Keratinocyte (primary cell): ENCODE results near the gene PGAP3. TPM values are rescaled to one million over a fixed set of nuclear protein-coding genes. Genes with fewer than 3 reads are reported as not detected.
"Not testable (repeated sequence)": the region's sequence is repeated elsewhere in the genome, so short reads cannot be mapped to it uniquely, and the experiment has no call there.

ENCODE experiments used
- DNase-seq: peaks from one replicate; pipeline ENCODE4 v3.0.0-alpha.2; 2011; ENCODE audit warnings: low read depth, missing footprints, low spot score
- FAIRE-seq: peaks from 2 replicates; lab custom pipeline; 2011; peaks lifted over from hg19 to GRCh38; lab: Jason Lieb, UNC
- H2AFZ ChIP-seq: 2 replicates; pipeline ENCODE4 v1.6.0; 2012; ENCODE audit warnings: low read length, control low read depth, inconsistent platforms; ENCODE audit not compliant: control insufficient read depth
- H3K27ac ChIP-seq: 2 replicates; pipeline ENCODE4 v1.5.1; 2011; ENCODE audit warnings: low read length; ENCODE audit not compliant: control insufficient read depth, insufficient read depth
- H3K27me3 ChIP-seq: 3 replicates; pipeline ENCODE4 v1.6.0; 2011; ENCODE audit warnings: low read length; ENCODE audit not compliant: control insufficient read depth, insufficient read depth; ENCODE audit errors: extremely low read depth
- H3K36me3 ChIP-seq, 2 experiments: 2 replicates in 1 of 2; 3 replicates in 1 of 2; pipeline ENCODE4 v1.5.1; 2011; ENCODE audit warnings: low read length in 2 of 2, mild to moderate bottlenecking in 1 of 2; ENCODE audit not compliant: control insufficient read depth in 2 of 2, insufficient read depth in 2 of 2; ENCODE audit errors: extremely low read depth in 1 of 2
- H3K4me1 ChIP-seq: 3 replicates; pipeline ENCODE4 v1.5.1; 2011; ENCODE audit warnings: low read length; ENCODE audit not compliant: control insufficient read depth, insufficient read depth; ENCODE audit errors: extremely low read depth
- H3K4me2 ChIP-seq: 3 replicates; pipeline ENCODE4 v1.6.0; 2011; ENCODE audit warnings: low read depth, low read length; ENCODE audit not compliant: control insufficient read depth, insufficient read depth; ENCODE audit errors: extremely low read depth
- H3K4me3 ChIP-seq, 3 experiments: fragments of 200-600 bp in 1 of 3; sonication (generic) in 1 of 3; 2 replicates in 2 of 3; 3 replicates in 1 of 3; pipeline ENCODE4 v1.5.1; 2011 to 2016; ENCODE audit warnings: low read length in 3 of 3, mild to moderate bottlenecking in 3 of 3, control low read depth in 2 of 3, inconsistent platforms in 1 of 3, low read depth in 1 of 3, mixed read lengths in 1 of 3, mixed run types in 1 of 3, moderate library complexity in 1 of 3; ENCODE audit not compliant: control insufficient read depth in 2 of 3, insufficient read depth in 2 of 3; ENCODE audit errors: extremely low read depth in 1 of 3
- H3K79me2 ChIP-seq: 2 replicates; pipeline ENCODE4 v1.6.0; 2012; ENCODE audit warnings: low read length; ENCODE audit not compliant: control insufficient read depth, insufficient read depth
- H3K9ac ChIP-seq: 3 replicates; pipeline ENCODE4 v1.6.0; 2011; ENCODE audit warnings: low read length; ENCODE audit not compliant: control insufficient read depth, insufficient read depth; ENCODE audit errors: extremely low read depth
- H3K9me1 ChIP-seq: 3 replicates; pipeline ENCODE4 v1.6.0; 2011; ENCODE audit warnings: low read length; ENCODE audit not compliant: control insufficient read depth, insufficient read depth; ENCODE audit errors: extremely low read depth
- H3K9me3 ChIP-seq: 2 replicates; pipeline ENCODE4 v1.5.1; 2012; ENCODE audit warnings: low read depth, low read length; ENCODE audit not compliant: control insufficient read depth
- H4K20me1 ChIP-seq: 3 replicates; pipeline ENCODE4 v1.6.0; 2011; ENCODE audit warnings: low read length; ENCODE audit not compliant: control insufficient read depth, insufficient read depth; ENCODE audit errors: extremely low read depth
- EZH2 ChIP-seq: IDR thresholded peaks from one replicate; pipeline ENCODE4 v1.6.1; 2012; ENCODE audit warnings: inconsistent platforms, mild to moderate bottlenecking, low read length, moderate library complexity
- dilution Hi-C: fragments of 300-500 bp; cut with MboI; formaldehyde crosslinking; loops from one replicate; pipeline ENCODE4 v1.7.0; 2020; ENCODE audit warnings: low sequenced_read_pairs; ENCODE audit not compliant: extremely low pct_ligation_motif_present
- polyA plus RNA-seq, 5 experiments: library from polyadenylated mRNA; depleted of rRNA in 3 of 5; stranded (reverse) in 3 of 5; stranded (forward) in 1 of 5; unstranded in 1 of 5; fragments of >200 nt; gene quantifications; 1 replicate in 1 of 5; 2 replicates in 3 of 5; 3 replicates in 1 of 5; pipeline versions ENCODE4 v1.2.1 to v1.2.3, GENCODE V29; 2011 to 2012; ENCODE audit warnings: missing spikeins in 2 of 5, low read depth in 1 of 5, low replicate concordance in 1 of 5
- TF ChIP-seq, protein P1 (sequence below), 3 experiments: IDR thresholded peaks in 1 of 3; conservative IDR thresholded peaks in 1 of 3; optimal IDR thresholded peaks in 1 of 3; 2 replicates in 2 of 3; 3 replicates in 1 of 3; pipeline versions ENCODE3 to v1.5.1; 2011; ENCODE audit warnings: low read length in 3 of 3, mild to moderate bottlenecking in 3 of 3, moderate library complexity in 2 of 3, control low read depth in 1 of 3, inconsistent platforms in 1 of 3; ENCODE audit not compliant: insufficient read depth in 2 of 3; ENCODE audit errors: extremely low read depth in 1 of 3

PGAP3 gene
- polyA plus RNA-seq, 1 donor (not counting 4 experiments of a cell fraction or from before 2014, with no cell fraction given) = 5.6 TPM

DNA sequence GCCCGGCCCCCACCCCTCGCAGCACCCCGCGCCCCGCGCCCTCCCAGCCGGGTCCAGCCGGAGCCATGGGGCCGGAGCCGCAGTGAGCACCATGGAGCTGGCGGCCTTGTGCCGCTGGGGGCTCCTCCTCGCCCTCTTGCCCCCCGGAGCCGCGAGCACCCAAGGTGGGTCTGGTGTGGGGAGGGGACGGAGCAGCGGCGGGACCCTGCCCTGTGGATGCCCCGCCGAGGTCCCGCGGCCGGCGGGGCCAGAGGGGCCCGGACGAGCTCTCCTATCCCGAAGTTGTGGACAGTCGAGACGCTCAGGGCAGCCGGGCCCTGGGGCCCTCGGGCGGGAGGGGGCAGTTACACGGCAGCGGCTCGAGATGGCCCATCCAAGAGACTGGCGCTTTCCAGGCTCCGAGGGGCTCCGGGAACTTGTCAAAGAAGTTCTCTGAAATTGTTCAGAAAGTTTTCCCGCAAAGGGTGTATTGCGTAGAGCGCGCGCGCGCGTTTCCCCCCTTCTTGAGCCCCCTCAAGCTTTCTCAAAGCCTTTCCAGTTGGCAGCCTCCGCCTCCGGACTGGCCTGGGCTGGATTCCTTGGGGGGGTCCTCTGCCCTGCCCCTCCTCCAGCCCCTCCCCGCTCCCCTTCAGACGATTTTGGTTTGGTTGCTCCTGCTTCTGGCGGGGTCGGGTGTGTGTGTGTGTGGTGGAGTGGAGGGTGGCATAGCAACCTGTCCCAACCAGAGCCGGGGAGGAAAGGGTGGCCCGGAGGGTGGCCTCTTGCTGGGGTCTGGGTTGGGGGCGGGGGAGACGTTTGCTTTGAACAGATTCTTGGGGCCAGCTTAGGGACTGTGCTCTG, 12.5 kb upstream of the PGAP3 start:
- peaks cover 23% of the 10 kb centered on the region for H3K4me1 ChIP-seq
- peak overlapping the region; percentile 9 for H3K27ac ChIP-seq
- FAIRE-seq = no peak
- DNase-seq = no peak
- H3K9me1 ChIP-seq = peaks cover 2% of the 10 kb centered on the region
- dilution Hi-C loops = no loop called here
- H3K9ac ChIP-seq = peak overlapping the region; percentile 76
- peak overlapping the region; percentile 80 for H3K4me2 ChIP-seq
- no peaks in the 10 kb centered on the region for H3K9me3 ChIP-seq
- H3K27me3 ChIP-seq = no peaks in the 10 kb centered on the region
- no peaks in the 10 kb centered on the region for H4K20me1 ChIP-seq
- H3K36me3 ChIP-seq = no peaks in the 10 kb centered on the region
- H3K79me2 ChIP-seq = peaks cover 22% of the 10 kb centered on the region
- peak overlapping the region; percentile 31 for H2AFZ ChIP-seq
- H3K4me3 ChIP-seq = peak overlapping the region; percentile 79 to 90 (median 87)
- TF ChIP-seq, protein P1, sequence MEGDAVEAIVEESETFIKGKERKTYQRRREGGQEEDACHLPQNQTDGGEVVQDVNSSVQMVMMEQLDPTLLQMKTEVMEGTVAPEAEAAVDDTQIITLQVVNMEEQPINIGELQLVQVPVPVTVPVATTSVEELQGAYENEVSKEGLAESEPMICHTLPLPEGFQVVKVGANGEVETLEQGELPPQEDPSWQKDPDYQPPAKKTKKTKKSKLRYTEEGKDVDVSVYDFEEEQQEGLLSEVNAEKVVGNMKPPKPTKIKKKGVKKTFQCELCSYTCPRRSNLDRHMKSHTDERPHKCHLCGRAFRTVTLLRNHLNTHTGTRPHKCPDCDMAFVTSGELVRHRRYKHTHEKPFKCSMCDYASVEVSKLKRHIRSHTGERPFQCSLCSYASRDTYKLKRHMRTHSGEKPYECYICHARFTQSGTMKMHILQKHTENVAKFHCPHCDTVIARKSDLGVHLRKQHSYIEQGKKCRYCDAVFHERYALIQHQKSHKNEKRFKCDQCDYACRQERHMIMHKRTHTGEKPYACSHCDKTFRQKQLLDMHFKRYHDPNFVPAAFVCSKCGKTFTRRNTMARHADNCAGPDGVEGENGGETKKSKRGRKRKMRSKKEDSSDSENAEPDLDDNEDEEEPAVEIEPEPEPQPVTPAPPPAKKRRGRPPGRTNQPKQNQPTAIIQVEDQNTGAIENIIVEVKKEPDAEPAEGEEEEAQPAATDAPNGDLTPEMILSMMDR (optimal IDR thresholded peaks at IDR 0.05 in 1 of 3, IDR thresholded peaks at IDR 0.05 in 1 of 3, conservative IDR thresholded peaks at IDR 0.05 in 1 of 3; ENCODE audit: extremely low read depth in 1 of 3, insufficient read depth in 2 of 3, low read length in 3 of 3) = no peak
- no peak for TF ChIP-seq EZH2

DNA sequence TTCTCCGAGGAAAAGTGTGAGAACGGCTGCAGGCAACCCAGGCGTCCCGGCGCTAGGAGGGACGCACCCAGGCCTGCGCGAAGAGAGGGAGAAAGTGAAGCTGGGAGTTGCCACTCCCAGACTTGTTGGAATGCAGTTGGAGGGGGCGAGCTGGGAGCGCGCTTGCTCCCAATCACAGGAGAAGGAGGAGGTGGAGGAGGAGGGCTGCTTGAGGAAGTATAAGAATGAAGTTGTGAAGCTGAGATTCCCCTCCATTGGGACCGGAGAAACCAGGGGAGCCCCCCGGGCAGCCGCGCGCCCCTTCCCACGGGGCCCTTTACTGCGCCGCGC, 11.9 kb upstream of the PGAP3 start, which contains the start of gene ERBB2:
ERBB2 (plus strand) TSS at position 247 of the 330 bp plus-strand sequence. CDS start 175 bp downstream, outside the sequence.
- no peaks in the 10 kb centered on the region for H4K20me1 ChIP-seq
- peak within 1 kb of the TSS; percentile 79 to 90 (median 87) for H3K4me3 ChIP-seq
- no peak for DNase-seq
- peaks cover 0 to 2% of the 10 kb centered on the region in 2 experiments for H3K36me3 ChIP-seq
- H3K9me3 ChIP-seq = no peaks in the 10 kb centered on the region
- H3K4me2 ChIP-seq = peak within 1 kb of the TSS; percentile 82
- no peaks in the 10 kb centered on the region for H3K27me3 ChIP-seq
- dilution Hi-C loops = no loop called here
- no peaks in the 10 kb centered on the region for H3K9me1 ChIP-seq
- FAIRE-seq = peak; percentile 88
- peaks cover 17% of the 10 kb centered on the region for H3K4me1 ChIP-seq
- H2AFZ ChIP-seq = peak within 1 kb of the TSS; percentile 76
- TF ChIP-seq, protein P1 (optimal IDR thresholded peaks at IDR 0.05 in 1 of 3, IDR thresholded peaks at IDR 0.05 in 1 of 3, conservative IDR thresholded peaks at IDR 0.05 in 1 of 3; ENCODE audit: extremely low read depth in 1 of 3, insufficient read depth in 2 of 3, low read length in 3 of 3) = no peak
- no peak for TF ChIP-seq EZH2
- H3K27ac ChIP-seq = peak within 1 kb of the TSS; percentile 44
- peak within 1 kb of the TSS; percentile 76 for H3K9ac ChIP-seq
- H3K79me2 ChIP-seq = peaks cover 20% of the 10 kb centered on the region

DNA sequence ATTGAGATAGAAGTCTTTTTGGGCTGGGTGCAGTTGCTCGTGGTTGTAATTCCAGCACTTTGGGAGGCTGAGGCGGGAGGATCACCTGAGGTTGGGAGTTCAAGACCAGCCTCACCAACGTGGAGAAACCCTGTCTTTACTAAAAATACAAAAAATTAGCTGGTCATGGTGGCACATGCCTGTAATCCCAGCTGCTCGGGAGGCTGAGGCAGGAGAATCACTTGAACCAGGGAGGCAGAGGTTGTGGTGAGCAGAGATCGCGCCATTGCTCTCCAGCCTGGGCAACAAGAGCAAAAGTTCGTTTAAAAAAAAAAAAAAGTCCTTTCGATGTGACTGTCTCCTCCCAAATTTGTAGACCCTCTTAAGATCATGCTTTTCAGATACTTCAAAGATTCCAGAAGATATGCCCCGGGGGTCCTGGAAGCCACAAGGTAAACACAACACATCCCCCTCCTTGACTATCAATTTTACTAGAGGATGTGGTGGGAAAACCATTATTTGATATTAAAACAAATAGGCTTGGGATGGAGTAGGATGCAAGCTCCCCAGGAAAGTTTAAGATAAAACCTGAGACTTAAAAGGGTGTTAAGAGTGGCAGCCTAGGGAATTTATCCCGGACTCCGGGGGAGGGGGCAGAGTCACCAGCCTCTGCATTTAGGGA, 11.4 kb upstream of the PGAP3 start:
- peak overlapping the region; percentile 79 to 90 (median 87) for H3K4me3 ChIP-seq
- H3K4me2 ChIP-seq = peak overlapping the region; percentile 82
- DNase-seq, H4K20me1 ChIP-seq, H3K27me3 ChIP-seq, H3K36me3 ChIP-seq, dilution Hi-C loops, H3K9me1 ChIP-seq, H3K9me3 ChIP-seq: not testable (repeated sequence)
- H3K4me1 ChIP-seq = peaks cover 14% of the 10 kb centered on the region
- H3K9ac ChIP-seq = peak overlapping the region; percentile 76
- H3K79me2 ChIP-seq = peaks cover 18% of the 10 kb centered on the region
- H3K27ac ChIP-seq = peak overlapping the region; percentile 44
- peak; percentile 29 for FAIRE-seq
- peak overlapping the region; percentile 76 for H2AFZ ChIP-seq
